K562 (cell line): ENCODE measurements around the gene ABCB10. TPM values are rescaled to one million over a fixed set of nuclear protein-coding genes. Genes with fewer than 3 reads are reported as not detected.

Experiments used
- ATAC-seq: fragments of 200-7000 bp; cut with Tn5 transposase; 3 replicates; pipeline ENCODE4 v1.9.1; 2020; ENCODE audit warnings: moderate library complexity
- BruUV-seq: library from RNA; stranded (reverse); fragments of 400-500 nt; replicated peaks from 2 replicates; lab custom pipeline; 2021; lab: Mats Ljungman, UMichigan
- CTCF ChIA-PET: fragments of 300-600 bp; formaldehyde crosslinking; extraction: SDS; loops from one replicate; lab custom pipeline; 2021; ENCODE audit warnings: low intra/inter-chr PET ratio; lab: Yijun Ruan, JAX
- POLR2A ChIA-PET: fragments of 300-600, 350-650 bp; sonication (Branson Sonifier 250); formaldehyde crosslinking; extraction: SDS; loops from one replicate; lab custom pipeline; 2021; ENCODE audit warnings: antibody characterized with exemption, inconsistent platforms; lab: Yijun Ruan, JAX
- DNase-seq, 4 experiments: peaks; one replicate each; pipeline versions ENCODE4 v3.0.0 to v3.0.0-alpha.2; 2011 to 2018; ENCODE audit warnings: low spot score in 3 of 4, mixed read lengths in 3 of 4; ENCODE audit errors: extremely low read depth in 1 of 4
- FAIRE-seq: peaks from 2 replicates; lab custom pipeline; 2011; peaks lifted over from hg19 to GRCh38; lab: Jason Lieb, UNC
- H2AFZ ChIP-seq: 2 replicates; pipeline ENCODE4 v1.6.0; 2011; ENCODE audit warnings: low read depth, low read length, control low read depth, inconsistent platforms
- H3K27ac ChIP-seq: fragments of 200-600 bp; 3 replicates; pipeline ENCODE4 v1.8.0; 2011; ENCODE audit warnings: low read depth, mild to moderate bottlenecking, control low read depth, inconsistent platforms, low read length, moderate library complexity, mixed read lengths; ENCODE audit errors: extremely low read depth
- H3K27me3 ChIP-seq, 2 experiments: fragments of 300-600 bp in 1 of 2; 2 replicates in 1 of 2; 3 replicates in 1 of 2; pipeline versions ENCODE4 v1.6.0 to v1.8.0; 2011; ENCODE audit warnings: inconsistent platforms in 2 of 2, low read length in 2 of 2, mild to moderate bottlenecking in 1 of 2, mixed read lengths in 1 of 2, moderate library complexity in 1 of 2; ENCODE audit not compliant: control insufficient read depth in 2 of 2, insufficient read depth in 2 of 2
- H3K36me3 ChIP-seq: fragments of 300-600 bp; 3 replicates; pipeline ENCODE4 v1.8.0; 2011; ENCODE audit warnings: mild to moderate bottlenecking, low read length, inconsistent platforms; ENCODE audit not compliant: control insufficient read depth, insufficient read depth
- H3K4me1 ChIP-seq, 2 experiments: fragments of 200-600 bp in 1 of 2; replicated peaks in 1 of 2; 2 replicates in 1 of 2; 3 replicates in 1 of 2; pipeline versions ENCODE4 v1.5.1 to v1.8.0; 2011; ENCODE audit warnings: inconsistent platforms in 2 of 2, low read length in 2 of 2, mild to moderate bottlenecking in 1 of 2, mixed read lengths in 1 of 2, moderate library complexity in 1 of 2; ENCODE audit not compliant: control insufficient read depth in 2 of 2, insufficient read depth in 2 of 2
- H3K4me2 ChIP-seq: 2 replicates; pipeline ENCODE4 v1.6.1; 2011; ENCODE audit warnings: low read length, control low read depth, inconsistent platforms, mixed read lengths; ENCODE audit not compliant: insufficient read depth
- H3K4me3 ChIP-seq: fragments of 200-600 bp; sonication (generic), shearing (Covaris generic); 2 replicates; pipeline ENCODE4 v1.5.1; 2016; ENCODE audit warnings: control low read depth, inconsistent platforms
- H3K79me2 ChIP-seq: fragments of 200-600 bp; 3 replicates; pipeline ENCODE4 v1.8.0; 2011; ENCODE audit warnings: low read length, inconsistent platforms; ENCODE audit not compliant: control insufficient read depth, insufficient read depth
- H3K9ac ChIP-seq, 2 experiments: 2 replicates each; pipeline versions ENCODE4 v1.6.0 to v1.6.1; 2011; ENCODE audit warnings: low read depth in 2 of 2, low read length in 2 of 2, control low read depth in 1 of 2, inconsistent platforms in 1 of 2, mild to moderate bottlenecking in 1 of 2, mixed read lengths in 1 of 2; ENCODE audit not compliant: insufficient read depth in 1 of 2
- H3K9me1 ChIP-seq: one replicate; pipeline ENCODE4 v1.6.0; 2011; ENCODE audit warnings: inconsistent platforms, mild to moderate bottlenecking, low read length, moderate library complexity; ENCODE audit not compliant: control insufficient read depth, insufficient read depth
- H3K9me3 ChIP-seq: replicated peaks from 2 replicates; pipeline ENCODE4 v1.5.1; 2011; ENCODE audit warnings: low read depth, low read length, inconsistent platforms; ENCODE audit not compliant: control insufficient read depth, insufficient read depth
- H4K20me1 ChIP-seq: replicated peaks from 2 replicates; pipeline ENCODE4 v1.6.1; 2011; ENCODE audit warnings: low read length, inconsistent platforms, mixed read lengths; ENCODE audit not compliant: control insufficient read depth, insufficient read depth
- CCAR2 ChIP-seq: fragments of 200-400 bp; formaldehyde crosslinking; IDR thresholded peaks from 2 replicates; pipeline ENCODE4 v1.6.1; 2017; ENCODE audit warnings: mild to moderate bottlenecking, low read depth, low read length
- HDGF ChIP-seq: fragments of 450-650 bp; IDR thresholded peaks from 2 replicates; pipeline ENCODE4 v1.6.1; 2016
- IFI16 ChIP-seq: fragments of 250-450 bp; sonication (Bioruptor Pico); IDR thresholded peaks from 2 replicates; pipeline ENCODE4 v2.1.2; 2022; ENCODE audit warnings: mild to moderate bottlenecking, inconsistent platforms
- LCOR ChIP-seq: sonication (generic); formaldehyde crosslinking; IDR thresholded peaks from 2 replicates; pipeline ENCODE4 v1.8.0; 2022; ENCODE audit warnings: mild to moderate bottlenecking, missing genetic modification reagents
- MCM7 ChIP-seq, 2 experiments: fragments of 450-650 bp; IDR thresholded peaks; 2 replicates each; pipeline ENCODE4 v1.6.1; 2016 to 2018
- RREB1 ChIP-seq: fragments of 250-450 bp; sonication (Bioruptor Pico); IDR thresholded peaks from 2 replicates; pipeline ENCODE4 v1.4.0; 2020
- TCF7 ChIP-seq: sonication (generic); IDR thresholded peaks from 2 replicates; pipeline ENCODE4 v1.6.1; 2016; ENCODE audit warnings: antibody characterized with exemption, borderline replicate concordance
- THAP12 ChIP-seq: fragments of 250-450 bp; sonication (Bioruptor Pico); IDR thresholded peaks from 2 replicates; pipeline ENCODE4 v1.9.0; 2021; ENCODE audit warnings: mild to moderate bottlenecking, inconsistent platforms
- U2AF1 ChIP-seq: fragments of 200-400 bp; formaldehyde crosslinking; optimal IDR thresholded peaks from 2 replicates; pipeline ENCODE3; 2017; ENCODE audit warnings: mild to moderate bottlenecking, low read depth, low read length, moderate library complexity
- ZBTB2 ChIP-seq: fragments of 450-650 bp; IDR thresholded peaks from 2 replicates; pipeline ENCODE4 v1.6.1; 2016; ENCODE audit warnings: antibody characterized with exemption
- ZHX1 ChIP-seq: fragments of 150-350 bp; conservative IDR thresholded peaks from 2 replicates; pipeline ENCODE4 v1.6.1; 2014; ENCODE audit warnings: low read length
- WGBS: fragments of 100-300 bp; shearing (Covaris generic); methylation state at CpG from one replicate; pipeline ENCODE4 v1.1.6; 2016; ENCODE audit warnings: low coverage, mixed read lengths; ENCODE audit not compliant: insufficient coverage; ENCODE audit errors: missing lambda C conversion rate; 5-methylcytosine and 5-hydroxymethylcytosine counted together
- in situ Hi-C: fragments of 300-500 bp; cut with MboI; formaldehyde crosslinking; loops from 4 replicates; pipeline ENCODE4 v1.15.0; 2018; ENCODE audit warnings: inconsistent platforms, mixed read lengths
- intact Hi-C: fragments of 100-400 bp; cut with micrococcal nuclease; formaldehyde crosslinking; loops from 2 replicates; pipeline ENCODE4 v1.14.2; 2022
- polyA plus RNA-seq, 8 experiments: library from polyadenylated mRNA; depleted of rRNA in 4 of 8; stranded (reverse) in 5 of 8; unstranded in 3 of 8; fragments of >200 nt; fragmentation: Nextera tagmentation in 2 of 8; fragmentation: Illumina TruSeq in 1 of 8; extraction: Ambion mirVana in 2 of 8; extraction: Trizol in 1 of 8; gene quantifications; 2 replicates each; pipeline versions ENCODE4 v1.2.1 to v1.2.3, GENCODE V29; 2011 to 2014; ENCODE audit warnings: inconsistent platforms in 1 of 8, missing spikeins in 1 of 8
- total RNA-seq, 7 experiments: library from RNA; depleted of rRNA in 6 of 7; stranded (reverse); fragments of >200 nt in 6 of 7; fragmentation: Illumina TruSeq in 2 of 7; extraction: Trizol in 2 of 7; gene quantifications; 2 replicates each; pipeline versions ENCODE4 v1.2.1 to v1.2.3, GENCODE V29; 2011 to 2021; ENCODE audit warnings: low replicate concordance in 1 of 7

The ABCB10 gene
- total and polyA plus RNA-seq, 9 of the 15 experiments (the other 6 are each of a cell fraction or from before 2014, with no cell fraction given): 12.4 to 54.8 (median 36.4) TPM

- Histone ChIP-seq H3K4me3 (no peak overlapping the region), H3K27ac (no peak overlapping the region), H3K36me3 (peaks cover 88% of the 10 kb centered on the region), H3K9me1 (no peaks in the 10 kb centered on the region), H2AFZ (no peak overlapping the region), H3K27me3 (no peaks in the 10 kb centered on the region), H3K4me1 (peaks cover 0 to 8% of the 10 kb centered on the region in 2 experiments; a peak in 1 of 5 replicates), H3K79me2 (no peaks in the 10 kb centered on the region), H3K9ac (no peak overlapping the region), H4K20me1 (no peaks in the 10 kb centered on the region; the same call in 1 of the 2 replicates), H3K9me3 (no peaks in the 10 kb centered on the region), H3K4me2 (no peak overlapping the region)
- ChIA-PET POLR2A (interaction anchor here (1.5 kb wide), 1 partner anchor 11 kb away, joined by 3 read pairs; no protein-coding TSS in a partner anchor), CTCF (interaction anchor here (4.1 kb wide), 1 partner anchor 220 kb away, joined by 50 read pairs; no protein-coding TSS in a partner anchor)
- no TSS peak for BruUV-seq
- ATAC-seq (no peak), FAIRE-seq (no peak), DNase-seq (no peak)
- in situ Hi-C loops: loop anchor here (10.0 kb wide), 1 partner anchor 794 kb away; no protein-coding TSS in a partner anchor
- intact Hi-C loops: no loop called here
- 72% methylated on average over 1 of the region's 1 CpG for WGBS
- TF ChIP-seq IFI16: no peak
- TF ChIP-seq MCM7 (IDR thresholded peaks at IDR 0.05): no peak
- no peak for TF ChIP-seq CCAR2
- TF ChIP-seq RREB1 (CRISPR knock-in tag): no peak
- no peak for TF ChIP-seq ZHX1
- TF ChIP-seq HDGF: no peak
- TF ChIP-seq LCOR (CRISPR knock-in tag): no peak
- no peak for TF ChIP-seq TCF7
- TF ChIP-seq ZBTB2: no peak
- no peak for TF ChIP-seq THAP12 (CRISPR knock-in tag)
- no peak for TF ChIP-seq U2AF1
Observed at GRCh38 chr1:229478852-229479251, 79.7 kb downstream of the ABCB10 start.
